ENCODE results near the gene ABTB1. TPM values are rescaled to one million over a fixed set of nuclear protein-coding genes. Genes with fewer than 3 reads are reported as not detected.
A peak's percentile ranks its signal among the peaks of the same experiment; 100 is the strongest.

ABTB1 gene
- total and polyA plus RNA-seq, 2 donors (not counting 1 experiment from before 2014, with no cell fraction given): 11.8 to 15.5 TPM

GRCh38 chr3:127699416-127700300, 26.9 kb downstream of the ABTB1 start:
- Histone ChIP-seq H3K36me3 (ENCODE audit: control insufficient read depth, insufficient read depth, low read length) (peaks cover 7% of the 10 kb centered on the region), H3K79me2 (ENCODE audit: control insufficient read depth, insufficient read depth, low read length) (no peaks in the 10 kb centered on the region), H3K4me1 (ENCODE audit: control insufficient read depth, extremely low read depth, insufficient read depth, low read length) (peaks cover 33% of the 10 kb centered on the region), H2AFZ (ENCODE audit: low read length) (no peak overlapping the region), H3K27ac (ENCODE audit: insufficient read depth, low read length) (peak overlapping the region; percentile 26), H3K4me2 (ENCODE audit: extremely low read depth, insufficient read depth, low read length) (no peak overlapping the region), H3K9ac (ENCODE audit: insufficient read depth, low read length) (no peak overlapping the region), H3K4me3 (replicated peaks in 1 of 4; ENCODE audit: control extremely low read depth in 1 of 4, insufficient read depth in 1 of 4, low read depth in 3 of 4, low read length in 4 of 4) (no peak overlapping the region), H3K9me3 (ENCODE audit: control insufficient read depth, insufficient read depth, low read depth, low read length) (no peaks in the 10 kb centered on the region), H4K20me1 (ENCODE audit: control insufficient read depth, extremely low read depth, insufficient read depth, low read length) (no peaks in the 10 kb centered on the region), H3K27me3 (ENCODE audit: control insufficient read depth, insufficient read depth, low read length) (no peaks in the 10 kb centered on the region)
- TF ChIP-seq CTCF (conservative IDR thresholded peaks at IDR 0.05 in 1 of 2, IDR thresholded peaks at IDR 0.05 in 1 of 2; ENCODE audit: low read depth in 1 of 2, low read length in 2 of 2): no peak
- no peak for TF ChIP-seq EZH2 (IDR thresholded peaks at IDR 0.05; ENCODE audit: low read length, missing control alignments)
- peak in 1 of 2 donors; percentile 52 for DNase-seq (ENCODE audit: low read depth in 2 of 2)

- H4K20me1 ChIP-seq (ENCODE audit: control insufficient read depth, extremely low read depth, insufficient read depth, low read length): no peaks in the 10 kb centered on the region
- H3K9me3 ChIP-seq (ENCODE audit: control insufficient read depth, insufficient read depth, low read depth, low read length): no peaks in the 10 kb centered on the region
- peaks cover 5% of the 10 kb centered on the region for H3K36me3 ChIP-seq (ENCODE audit: control insufficient read depth, insufficient read depth, low read length)
- TF ChIP-seq EZH2 (IDR thresholded peaks at IDR 0.05; ENCODE audit: low read length, missing control alignments): no peak
- no peak for TF ChIP-seq CTCF (conservative IDR thresholded peaks at IDR 0.05 in 1 of 2, IDR thresholded peaks at IDR 0.05 in 1 of 2; ENCODE audit: low read depth in 1 of 2, low read length in 2 of 2)
- H3K4me1 ChIP-seq (ENCODE audit: control insufficient read depth, extremely low read depth, insufficient read depth, low read length): peaks cover 33% of the 10 kb centered on the region
- H3K4me2 ChIP-seq (ENCODE audit: extremely low read depth, insufficient read depth, low read length): no peak overlapping the region
- no peak overlapping the region for H3K4me3 ChIP-seq (replicated peaks in 1 of 4; ENCODE audit: control extremely low read depth in 1 of 4, insufficient read depth in 1 of 4, low read depth in 3 of 4, low read length in 4 of 4)
- no peak for DNase-seq (ENCODE audit: low read depth in 2 of 2)
- no peaks in the 10 kb centered on the region for H3K79me2 ChIP-seq (ENCODE audit: control insufficient read depth, insufficient read depth, low read length)
- no peak overlapping the region for H2AFZ ChIP-seq (ENCODE audit: low read length)
- H3K27me3 ChIP-seq (ENCODE audit: control insufficient read depth, insufficient read depth, low read length): no peaks in the 10 kb centered on the region
- no peak overlapping the region for H3K27ac ChIP-seq (ENCODE audit: insufficient read depth, low read length)
- H3K9ac ChIP-seq (ENCODE audit: insufficient read depth, low read length): no peak overlapping the region
Observed at GRCh38 chr3:127700406-127700805, 27.7 kb downstream of the ABTB1 start.

GRCh38 chr3:127701280-127701911, 28.6 kb downstream of the ABTB1 start:
- H3K36me3 ChIP-seq (ENCODE audit: control insufficient read depth, insufficient read depth, low read length): peaks cover 3% of the 10 kb centered on the region
- H3K9me3 ChIP-seq (ENCODE audit: control insufficient read depth, insufficient read depth, low read depth, low read length): no peaks in the 10 kb centered on the region
- no peak overlapping the region for H3K4me2 ChIP-seq (ENCODE audit: extremely low read depth, insufficient read depth, low read length)
- H3K27ac ChIP-seq (ENCODE audit: insufficient read depth, low read length): no peak overlapping the region
- H2AFZ ChIP-seq (ENCODE audit: low read length): no peak overlapping the region
- no peaks in the 10 kb centered on the region for H4K20me1 ChIP-seq (ENCODE audit: control insufficient read depth, extremely low read depth, insufficient read depth, low read length)
- TF ChIP-seq EZH2 (IDR thresholded peaks at IDR 0.05; ENCODE audit: low read length, missing control alignments) (no peak), CTCF (conservative IDR thresholded peaks at IDR 0.05 in 1 of 2, IDR thresholded peaks at IDR 0.05 in 1 of 2; ENCODE audit: low read depth in 1 of 2, low read length in 2 of 2) (no peak)
- no peak overlapping the region for H3K9ac ChIP-seq (ENCODE audit: insufficient read depth, low read length)
- peaks cover 33% of the 10 kb centered on the region for H3K4me1 ChIP-seq (ENCODE audit: control insufficient read depth, extremely low read depth, insufficient read depth, low read length)
- H3K79me2 ChIP-seq (ENCODE audit: control insufficient read depth, insufficient read depth, low read length): no peaks in the 10 kb centered on the region
- no peaks in the 10 kb centered on the region for H3K27me3 ChIP-seq (ENCODE audit: control insufficient read depth, insufficient read depth, low read length)
- no peak for DNase-seq (ENCODE audit: low read depth in 2 of 2)
- H3K4me3 ChIP-seq (replicated peaks in 1 of 4; ENCODE audit: control extremely low read depth in 1 of 4, insufficient read depth in 1 of 4, low read depth in 3 of 4, low read length in 4 of 4): no peak overlapping the region

Data from fibroblast of lung (primary cell).